Endodermal cell (in vitro differentiated cells): ENCODE data around the gene NAT8L. TPM values are rescaled to one million over a fixed set of nuclear protein-coding genes. Genes with fewer than 3 reads are reported as not detected.

Experiments
- DNase-seq: peaks from one replicate; pipeline ENCODE4 v3.0.0-alpha.2; 2017
- H3K27ac ChIP-seq: 2 replicates; pipeline ENCODE4 v1.5.1; 2013; ENCODE audit warnings: mild to moderate bottlenecking, low read depth, low read length, moderate library complexity
- H3K27me3 ChIP-seq: 2 replicates; pipeline ENCODE4 v1.6.1; 2013; ENCODE audit warnings: mild to moderate bottlenecking, low read length, moderate library complexity; ENCODE audit not compliant: insufficient read depth, control insufficient read depth, poor library complexity, severe bottlenecking
- H3K36me3 ChIP-seq: 2 replicates; pipeline ENCODE4 v1.7.0; 2013; ENCODE audit warnings: mild to moderate bottlenecking, low read length, moderate library complexity; ENCODE audit not compliant: control insufficient read depth, insufficient read depth
- H3K4me1 ChIP-seq: one replicate; pipeline ENCODE4 v1.7.0; 2013; ENCODE audit warnings: low read length; ENCODE audit not compliant: control insufficient read depth, insufficient read depth
- H3K4me3 ChIP-seq: 2 replicates; pipeline ENCODE4 v1.5.1; 2013; ENCODE audit warnings: mild to moderate bottlenecking, low read length, moderate library complexity
- H3K9ac ChIP-seq: 2 replicates; pipeline ENCODE4 v1.6.1; 2013; ENCODE audit warnings: mild to moderate bottlenecking, low read length, moderate library complexity; ENCODE audit not compliant: poor library complexity, severe bottlenecking; ENCODE audit errors: extremely low read depth
- H3K9me3 ChIP-seq: 2 replicates; pipeline ENCODE4 v1.6.1; 2013; ENCODE audit warnings: mild to moderate bottlenecking, low read length, moderate library complexity; ENCODE audit not compliant: control insufficient read depth
- H3K27ac Mint-ChIP-seq: 2 replicates; pipeline ENCODE4 v1.8.0; 2020; ENCODE audit warnings: mixed read lengths
- H3K27me3 Mint-ChIP-seq: 2 replicates; pipeline ENCODE4 v1.8.0; 2021; ENCODE audit warnings: mild to moderate bottlenecking, mixed read lengths; ENCODE audit not compliant: insufficient read depth
- H3K36me3 Mint-ChIP-seq: 2 replicates; pipeline ENCODE4 v1.8.0; 2020; ENCODE audit warnings: low read depth, mixed read lengths
- H3K4me1 Mint-ChIP-seq: 2 replicates; pipeline ENCODE4 v1.8.0; 2020; ENCODE audit warnings: mixed read lengths
- H3K4me3 Mint-ChIP-seq: 2 replicates; pipeline ENCODE4 v1.8.0; 2020; ENCODE audit warnings: mild to moderate bottlenecking, moderate library complexity, mixed read lengths
- H3K9me3 Mint-ChIP-seq: 2 replicates; pipeline ENCODE4 v1.8.0; 2020; ENCODE audit warnings: mild to moderate bottlenecking, mixed read lengths
- CTCF ChIP-seq: fragments of 200-600 bp; sonication (generic); conservative IDR thresholded peaks from 2 replicates; pipeline ENCODE4 v1.5.0; 2021; ENCODE audit warnings: antibody characterized with exemption, mild to moderate bottlenecking
- WGBS, 2 experiments: methylation state at CpG; one replicate each; pipeline versions ENCODE4 v1.1.5 to v1.1.7; 2013; ENCODE audit warnings: missing lambda C conversion rate in 2 of 2, mixed read lengths in 1 of 2; ENCODE audit not compliant: insufficient coverage in 1 of 2, insufficient read length in 1 of 2; 5-methylcytosine and 5-hydroxymethylcytosine counted together
- total RNA-seq, 2 donors: library from RNA; stranded (reverse); fragmentation: NEBNext Ultra II Directional in 1 of 2; extraction: Animal tissue kit (Norgen Biotek cat#: 25700) in 1 of 2; gene quantifications; 2 replicates in 1 of 2; 3 replicates in 1 of 2; pipeline ENCODE4 v1.2.1, GENCODE V29; 2021

Gene NAT8L
- total RNA-seq, 2 donors from 2014 or later: 5.0 to 6.4 TPM

- Mint-ChIP-seq H3K4me3 (no peak overlapping the region), H3K36me3 (no peaks in the 10 kb centered on the region), H3K9me3 (no peaks in the 10 kb centered on the region), H3K27ac (no peak overlapping the region), H3K4me1 (no peaks in the 10 kb centered on the region), H3K27me3 (peaks cover 3% of the 10 kb centered on the region)
- WGBS, 2 experiments: 88 to 90% methylated on average over 10 to 19 of the region's 19 CpGs
- Histone ChIP-seq H3K4me1 (no peaks in the 10 kb centered on the region), H3K9ac (no peak overlapping the region), H3K9me3 (no peaks in the 10 kb centered on the region), H3K4me3 (no peak overlapping the region), H3K27me3 (no peaks in the 10 kb centered on the region), H3K36me3 (no peaks in the 10 kb centered on the region), H3K27ac (no peak overlapping the region)
- no peak for TF ChIP-seq CTCF
- DNase-seq: peak; percentile 28
Observed at GRCh38 chr4:2080429-2081300, 21.5 kb downstream of the NAT8L start.

- no peaks in the 10 kb centered on the region for H3K27me3 ChIP-seq
- H3K36me3 Mint-ChIP-seq: no peaks in the 10 kb centered on the region
- no peaks in the 10 kb centered on the region for H3K4me1 Mint-ChIP-seq
- no peak overlapping the region for H3K4me3 Mint-ChIP-seq
- no peaks in the 10 kb centered on the region for H3K4me1 ChIP-seq
- H3K9me3 ChIP-seq: no peaks in the 10 kb centered on the region
- H3K27me3 Mint-ChIP-seq: peaks cover 3% of the 10 kb centered on the region
- WGBS, 2 experiments: 92 to 93% methylated on average over 6 to 10 of the region's 10 CpGs
- peak; percentile 22 for DNase-seq
- no peak overlapping the region for H3K9ac ChIP-seq
- H3K27ac Mint-ChIP-seq: no peak overlapping the region
- no peak overlapping the region for H3K27ac ChIP-seq
- no peaks in the 10 kb centered on the region for H3K9me3 Mint-ChIP-seq
- no peak overlapping the region for H3K4me3 ChIP-seq
- TF ChIP-seq CTCF: no peak
- H3K36me3 ChIP-seq: no peaks in the 10 kb centered on the region
Observed at GRCh38 chr4:2081540-2081939, 22.4 kb downstream of the NAT8L start.

GRCh38 chr4:2082118-2082517 lies 23.0 kb downstream of the NAT8L start:
- no peaks in the 10 kb centered on the region for H3K9me3 Mint-ChIP-seq

More at GRCh38 chr4:2082118-2082517, 23.0 kb downstream of the NAT8L start:
- H3K36me3 ChIP-seq: no peaks in the 10 kb centered on the region
- H3K27me3 ChIP-seq: no peaks in the 10 kb centered on the region
- Mint-ChIP-seq H3K27me3 (peaks cover 3% of the 10 kb centered on the region), H3K27ac (no peak overlapping the region), H3K4me1 (no peaks in the 10 kb centered on the region), H3K36me3 (no peaks in the 10 kb centered on the region), H3K4me3 (no peak overlapping the region)
- peak; percentile 17 for DNase-seq
- H3K9ac ChIP-seq: no peak overlapping the region
- H3K4me3 ChIP-seq: no peak overlapping the region
- WGBS, 2 experiments: 88 to 100% methylated on average over 2 to 3 of the region's 3 CpGs
- no peaks in the 10 kb centered on the region for H3K4me1 ChIP-seq
- no peak for TF ChIP-seq CTCF
- H3K27ac ChIP-seq: no peak overlapping the region
- no peaks in the 10 kb centered on the region for H3K9me3 ChIP-seq
